PC-3 (cell line): Measurements from ENCODE around the gene ZNF3.

Source experiments
- EZH2 ChIP-seq: fragments of 300-600 bp; sonication (generic); IDR thresholded peaks from one replicate; pipeline ENCODE4 v1.6.1; 2017; ENCODE audit warnings: antibody characterized with exemption, mild to moderate bottlenecking, low read length; ENCODE audit not compliant: unreplicated experiment
- EZH2phosphoT487 ChIP-seq: fragments of 300-600 bp; sonication (generic); IDR thresholded peaks from 2 replicates; pipeline ENCODE4 v1.6.1; 2018; ENCODE audit warnings: mild to moderate bottlenecking, antibody characterized with exemption, low read length, borderline replicate concordance
- TF ChIP-seq, protein P1 (sequence below): fragments of 300-600 bp; sonication (generic); conservative IDR thresholded peaks from 2 replicates; pipeline ENCODE4 v1.5.1; 2017; ENCODE audit warnings: antibody characterized with exemption, low read depth, mild to moderate bottlenecking, low read length

DNA sequence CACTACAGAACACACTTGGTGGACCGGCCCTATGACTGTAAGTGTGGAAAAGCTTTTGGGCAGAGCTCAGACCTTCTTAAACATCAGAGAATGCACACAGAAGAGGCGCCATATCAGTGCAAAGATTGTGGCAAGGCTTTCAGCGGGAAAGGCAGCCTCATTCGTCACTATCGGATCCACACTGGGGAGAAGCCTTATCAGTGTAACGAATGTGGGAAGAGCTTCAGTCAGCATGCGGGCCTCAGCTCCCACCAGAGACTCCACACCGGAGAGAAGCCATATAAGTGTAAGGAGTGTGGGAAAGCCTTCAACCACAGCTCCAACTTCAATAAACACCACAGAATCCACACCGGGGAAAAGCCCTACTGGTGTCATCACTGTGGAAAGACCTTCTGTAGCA lies 17.4 kb downstream of the ZNF3 start:
- TF ChIP-seq, protein P1, sequence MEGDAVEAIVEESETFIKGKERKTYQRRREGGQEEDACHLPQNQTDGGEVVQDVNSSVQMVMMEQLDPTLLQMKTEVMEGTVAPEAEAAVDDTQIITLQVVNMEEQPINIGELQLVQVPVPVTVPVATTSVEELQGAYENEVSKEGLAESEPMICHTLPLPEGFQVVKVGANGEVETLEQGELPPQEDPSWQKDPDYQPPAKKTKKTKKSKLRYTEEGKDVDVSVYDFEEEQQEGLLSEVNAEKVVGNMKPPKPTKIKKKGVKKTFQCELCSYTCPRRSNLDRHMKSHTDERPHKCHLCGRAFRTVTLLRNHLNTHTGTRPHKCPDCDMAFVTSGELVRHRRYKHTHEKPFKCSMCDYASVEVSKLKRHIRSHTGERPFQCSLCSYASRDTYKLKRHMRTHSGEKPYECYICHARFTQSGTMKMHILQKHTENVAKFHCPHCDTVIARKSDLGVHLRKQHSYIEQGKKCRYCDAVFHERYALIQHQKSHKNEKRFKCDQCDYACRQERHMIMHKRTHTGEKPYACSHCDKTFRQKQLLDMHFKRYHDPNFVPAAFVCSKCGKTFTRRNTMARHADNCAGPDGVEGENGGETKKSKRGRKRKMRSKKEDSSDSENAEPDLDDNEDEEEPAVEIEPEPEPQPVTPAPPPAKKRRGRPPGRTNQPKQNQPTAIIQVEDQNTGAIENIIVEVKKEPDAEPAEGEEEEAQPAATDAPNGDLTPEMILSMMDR = no peak
- TF ChIP-seq EZH2phosphoT487 = no peak
- no peak for TF ChIP-seq EZH2
